ENCODE data around the gene GFOD1.

Gene GFOD1

GRCh38 chr6:13372076-13372475 lies 115.3 kb downstream of the GFOD1 start:
- no peak for DNase-seq

DNA sequence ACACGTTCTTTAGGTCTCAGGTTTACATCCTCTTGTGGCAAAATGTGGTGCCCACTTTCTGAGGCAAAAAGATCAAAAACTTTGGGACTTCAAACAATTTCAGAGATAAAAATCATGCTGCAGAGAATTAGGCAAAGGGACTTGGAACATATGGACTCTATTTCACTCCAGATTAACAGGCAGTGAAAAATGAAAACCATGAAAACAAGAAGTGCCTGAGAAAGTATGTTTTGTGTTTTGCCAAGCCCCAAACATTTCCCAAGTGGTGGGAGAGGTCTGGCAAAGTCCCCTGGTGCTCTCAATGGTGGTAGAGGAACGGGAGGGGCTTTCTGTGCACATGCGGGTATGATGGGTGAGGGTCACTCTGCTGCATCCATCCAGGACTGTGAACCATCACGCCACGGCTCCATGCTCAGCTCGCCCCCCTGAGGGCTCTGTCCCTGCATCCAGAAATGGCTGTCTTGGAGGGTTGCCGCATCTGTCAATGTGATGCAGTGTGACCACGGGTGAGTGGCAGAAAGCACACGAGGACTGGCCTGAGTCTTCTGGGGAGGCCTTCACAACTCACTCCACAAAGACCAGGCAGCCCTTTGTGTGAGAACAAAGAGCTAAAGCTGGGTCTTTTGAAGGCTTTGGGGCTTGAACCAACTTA lies 115.9 kb downstream of the GFOD1 start:
- no peak for DNase-seq

- DNase-seq, result no peak
Measured at GRCh38 chr6:13370623-13371022, 116.8 kb downstream of the GFOD1 start.

GRCh38 chr6:13369591-13369990 lies 117.8 kb downstream of the GFOD1 start:
- DNase-seq, result no peak

DNA sequence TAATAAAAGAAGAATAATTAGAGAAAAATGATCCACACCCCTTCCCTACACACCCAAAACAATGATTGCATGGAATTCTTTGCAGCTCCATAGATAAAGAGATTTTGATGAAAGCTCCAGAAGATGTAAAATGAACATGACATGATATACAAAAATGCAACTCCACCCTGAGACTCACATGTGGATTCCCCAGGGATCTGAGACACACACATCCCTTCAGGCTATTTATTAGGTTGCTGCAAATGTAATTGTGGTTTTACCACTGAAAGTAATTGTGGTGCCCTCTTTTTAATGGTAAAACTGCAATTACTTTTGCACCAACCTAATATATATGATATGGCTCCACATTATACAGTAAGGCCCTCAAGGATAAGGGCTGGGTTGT lies 118.7 kb downstream of the GFOD1 start:
- DNase-seq, result no peak

DNA sequence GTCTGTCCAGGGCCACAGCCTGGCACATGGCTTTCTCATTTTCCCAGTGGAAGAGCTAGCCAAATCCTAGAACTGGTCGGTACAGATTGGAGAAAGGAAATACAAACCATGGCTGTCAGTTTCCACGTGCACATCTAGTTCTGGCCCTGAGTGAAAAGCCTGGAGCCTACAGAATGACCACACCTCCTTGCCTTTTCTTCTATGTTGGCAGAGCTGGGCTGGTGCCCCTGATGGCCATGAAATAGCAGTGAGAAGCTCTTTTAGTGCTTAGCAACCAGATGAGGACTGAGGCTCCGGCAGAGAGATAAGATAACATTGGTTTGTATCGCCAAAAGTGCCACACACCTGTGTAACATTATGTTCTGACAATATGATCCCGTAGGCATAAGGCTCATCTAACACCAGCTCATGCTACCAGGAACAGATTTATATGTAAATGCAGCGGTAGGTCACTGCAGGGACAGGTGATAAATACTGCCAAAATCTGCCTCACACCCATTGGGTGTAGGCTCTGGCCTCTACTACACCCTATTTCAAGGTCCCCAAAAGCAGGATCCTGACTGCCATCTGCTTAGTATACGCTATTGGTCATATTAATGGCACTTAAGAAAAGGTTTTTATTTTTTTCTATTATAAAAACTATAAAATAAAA lies 119.2 kb downstream of the GFOD1 start:
- no peak for DNase-seq

DNA sequence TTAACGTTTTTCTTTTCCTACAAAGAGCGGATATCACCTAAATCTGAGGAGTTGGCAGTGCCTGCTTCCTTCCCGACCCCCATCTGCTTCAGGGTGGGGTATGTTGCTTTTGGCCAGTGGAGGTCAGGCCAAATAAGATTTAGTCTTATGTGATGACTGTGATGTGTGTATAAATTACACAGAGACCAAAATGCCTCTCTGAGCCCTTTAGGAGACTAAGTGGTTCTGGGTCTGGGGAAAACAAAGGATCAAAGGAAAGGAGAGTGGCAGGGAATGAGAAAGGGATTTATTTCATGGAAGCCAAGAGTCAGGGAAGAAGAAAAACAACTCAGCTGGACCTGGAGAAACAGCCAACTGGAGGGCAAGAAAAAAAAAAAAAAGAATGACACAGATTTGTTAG lies 120.0 kb downstream of the GFOD1 start:
- no peak for DNase-seq

DNA sequence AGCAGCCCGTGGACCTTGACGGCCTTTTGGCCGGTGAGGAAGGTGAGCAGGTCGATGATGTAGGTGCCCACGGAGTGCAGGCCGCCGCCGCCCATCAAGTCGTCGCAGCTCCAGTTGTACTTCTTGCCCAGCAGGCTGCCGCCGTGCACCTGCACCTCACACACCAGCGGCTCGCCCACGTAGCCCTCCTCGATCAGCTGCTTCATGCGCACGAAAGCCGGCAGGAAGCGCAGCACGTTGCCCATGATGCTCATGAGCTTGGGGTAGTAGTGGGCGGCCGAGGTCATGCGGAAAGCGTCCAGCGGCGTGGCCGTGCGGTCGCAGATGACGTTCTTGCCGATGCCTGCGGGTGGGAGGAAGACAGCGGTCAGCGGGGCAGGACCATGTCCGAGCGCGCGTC lies 122.1 kb downstream of the GFOD1 start:
- no peak for DNase-seq

DNA sequence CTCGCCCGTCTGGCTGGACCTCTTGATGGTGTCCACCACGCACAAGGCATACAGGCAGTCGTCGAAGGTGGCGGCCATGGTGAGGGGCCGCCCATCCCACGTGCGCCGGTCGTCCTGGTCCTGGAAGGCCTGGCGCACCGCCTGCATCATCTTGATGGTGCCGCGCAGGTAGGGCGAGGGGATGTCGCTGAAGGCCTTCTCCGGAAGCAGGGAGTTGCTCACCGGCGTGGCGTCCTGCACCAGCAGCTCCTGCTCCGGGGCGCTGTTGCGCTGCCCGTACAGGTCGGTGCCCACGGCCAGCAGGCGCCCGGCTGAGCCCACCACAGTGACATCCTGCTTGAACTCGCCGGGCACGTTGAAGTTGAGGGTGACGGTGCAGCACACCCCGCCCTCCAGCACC lies 122.6 kb downstream of the GFOD1 start:
- no peak for DNase-seq

- DNase-seq, result no peak
Measured at GRCh38 chr6:13362412-13362811, 125.0 kb downstream of the GFOD1 start.

- no peak for DNase-seq
Measured at GRCh38 chr6:13360671-13361540, 126.5 kb downstream of the GFOD1 start.

DNA sequence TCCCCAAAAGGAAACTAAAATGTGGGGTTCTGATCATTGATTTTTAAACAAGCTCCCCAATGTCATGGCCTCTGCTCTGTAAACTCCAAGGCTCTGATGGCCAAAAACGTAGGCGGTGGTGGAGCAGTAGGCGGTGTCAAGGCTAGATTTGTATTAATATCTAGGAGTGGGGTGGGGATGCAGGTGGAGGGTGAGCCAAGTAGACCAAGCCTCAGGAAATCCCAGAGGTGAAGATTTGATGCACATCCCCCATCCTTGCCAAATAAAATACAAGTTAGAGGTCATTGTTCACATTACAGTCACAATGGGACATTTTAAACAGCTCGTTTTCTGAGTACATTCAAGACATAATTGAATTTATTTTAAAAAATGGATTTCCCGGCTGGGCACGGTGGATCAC lies 128.1 kb downstream of the GFOD1 start:
- no peak for DNase-seq

DNA sequence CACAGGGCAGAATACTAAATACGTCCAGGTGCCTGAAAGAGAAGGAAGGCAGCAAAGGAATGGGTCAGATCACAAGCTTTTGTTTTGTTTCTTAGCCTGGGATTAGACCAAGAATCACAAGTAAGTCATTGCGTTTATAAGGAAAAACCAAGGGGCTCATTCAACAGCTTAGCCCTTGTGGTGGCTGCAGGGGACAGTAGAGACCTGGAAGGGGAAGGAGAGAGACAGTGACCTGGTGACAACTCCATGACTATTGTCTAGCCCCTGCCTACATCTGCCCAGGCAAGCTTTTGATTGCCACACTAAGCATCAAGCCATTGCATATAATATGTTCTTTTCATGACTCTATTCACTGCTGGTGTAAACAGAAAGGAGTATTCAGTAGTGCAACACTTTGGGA lies 128.9 kb downstream of the GFOD1 start:
- DNase-seq, result no peak

GRCh38 chr6:13357551-13358075 lies 129.8 kb downstream of the GFOD1 start:
- DNase-seq, result no peak

- no peak for DNase-seq
Measured at GRCh38 chr6:13355999-13356785, 131.2 kb downstream of the GFOD1 start.

DNA sequence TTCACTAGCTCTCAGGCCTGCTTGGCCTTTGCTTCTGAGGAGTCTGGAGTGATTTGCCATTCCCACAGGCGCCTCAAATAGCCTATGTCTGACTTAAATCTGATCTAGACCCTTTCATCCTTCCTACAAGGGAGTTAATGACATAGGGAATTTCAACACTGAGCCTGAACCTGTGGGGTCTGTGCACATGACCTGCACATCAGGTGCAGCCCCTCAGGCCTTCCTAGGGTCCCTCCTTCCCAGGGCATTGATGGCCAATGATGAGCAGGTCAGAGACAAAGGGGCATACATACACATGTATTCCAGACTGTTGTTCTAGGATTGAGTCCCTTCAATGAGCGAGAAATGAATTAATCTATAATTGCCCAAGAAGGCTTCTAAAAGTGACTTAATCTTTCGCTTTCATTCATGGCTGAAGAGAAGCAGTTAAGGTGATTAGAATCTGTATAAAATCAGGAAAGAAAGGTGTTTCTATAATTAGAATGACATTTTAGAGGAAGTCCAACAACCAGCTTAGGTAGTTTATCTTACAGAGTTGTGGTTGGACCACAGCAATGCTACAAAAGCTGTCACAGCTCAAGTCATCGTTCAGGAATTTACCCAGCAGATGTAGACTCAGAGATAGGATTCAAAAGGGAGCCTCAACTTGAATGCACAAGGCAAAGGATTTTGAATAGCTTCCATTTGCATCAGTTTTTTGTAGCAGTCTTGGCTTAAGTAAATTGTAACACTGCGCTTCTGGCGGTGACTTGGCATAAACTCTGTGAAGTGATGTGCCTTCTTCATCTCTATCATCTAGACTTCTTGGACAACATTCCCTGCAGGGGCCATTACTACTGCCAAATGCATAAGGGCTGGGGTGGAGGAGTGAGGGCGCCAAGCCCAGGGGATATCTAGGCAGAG lies 132.1 kb downstream of the GFOD1 start:
- no peak for DNase-seq

DNA sequence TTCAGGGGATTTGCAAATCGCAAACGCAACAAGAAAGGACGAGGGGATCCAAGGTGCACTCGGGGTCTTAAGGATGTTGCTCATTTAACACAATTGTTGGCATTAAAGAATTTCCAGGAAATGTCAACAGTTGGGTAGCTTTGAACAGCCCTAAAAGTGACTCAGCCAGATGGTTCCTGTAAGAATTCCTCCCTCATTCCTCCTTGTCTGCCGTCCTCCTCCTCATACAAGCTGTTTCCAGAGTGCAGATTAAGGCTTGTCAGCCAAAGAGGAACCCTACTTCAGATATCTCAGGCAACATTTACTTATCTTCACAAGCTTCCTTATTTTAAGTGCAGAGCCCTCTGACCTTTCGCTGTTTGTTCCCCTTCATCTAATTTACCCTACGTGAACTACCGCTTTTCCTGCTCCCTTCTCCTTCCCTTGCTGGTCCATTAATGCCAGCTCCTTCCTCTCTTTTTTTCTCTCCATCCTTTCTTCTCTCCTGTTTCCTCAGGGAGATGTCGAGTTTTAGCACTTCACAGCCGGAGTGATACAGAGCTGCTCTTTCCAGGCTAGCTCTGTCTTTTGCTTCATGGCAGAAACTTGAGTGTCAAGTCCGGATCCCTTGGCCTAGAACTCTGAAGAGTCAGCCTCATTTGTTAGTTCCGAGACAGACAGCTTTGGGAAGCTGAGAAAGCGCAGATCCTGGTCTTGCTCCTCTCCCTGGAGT lies 132.9 kb downstream of the GFOD1 start:
- DNase-seq, result no peak

DNA sequence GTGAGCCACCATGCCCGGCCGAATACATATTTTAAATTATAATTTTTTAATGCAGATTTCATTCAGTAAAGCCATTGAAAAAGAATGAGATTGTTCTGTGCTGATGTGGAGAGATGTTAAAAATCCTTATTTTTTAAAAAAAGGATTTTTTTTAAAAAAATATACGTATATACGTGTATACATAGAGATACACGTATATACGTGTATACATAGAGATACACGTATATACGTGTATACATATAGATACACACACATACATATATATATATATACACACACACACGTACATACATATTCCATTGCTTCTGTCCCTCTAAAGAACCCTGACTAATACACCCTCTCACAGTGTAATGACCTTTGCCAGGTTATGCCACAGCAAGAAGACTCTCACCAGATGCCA lies 135.2 kb downstream of the GFOD1 start:
- no peak for DNase-seq

- no peak for DNase-seq
Measured at GRCh38 chr6:13351271-13351670, 136.1 kb downstream of the GFOD1 start.

GRCh38 chr6:13349811-13350506 lies 137.4 kb downstream of the GFOD1 start:
- no peak for DNase-seq
